Measurements from ENCODE around the gene PCCA.
"Not testable (repeated sequence)": the region's sequence is repeated elsewhere in the genome, so short reads cannot be mapped to it uniquely, and the experiment has no call there.

Gene PCCA

DNA sequence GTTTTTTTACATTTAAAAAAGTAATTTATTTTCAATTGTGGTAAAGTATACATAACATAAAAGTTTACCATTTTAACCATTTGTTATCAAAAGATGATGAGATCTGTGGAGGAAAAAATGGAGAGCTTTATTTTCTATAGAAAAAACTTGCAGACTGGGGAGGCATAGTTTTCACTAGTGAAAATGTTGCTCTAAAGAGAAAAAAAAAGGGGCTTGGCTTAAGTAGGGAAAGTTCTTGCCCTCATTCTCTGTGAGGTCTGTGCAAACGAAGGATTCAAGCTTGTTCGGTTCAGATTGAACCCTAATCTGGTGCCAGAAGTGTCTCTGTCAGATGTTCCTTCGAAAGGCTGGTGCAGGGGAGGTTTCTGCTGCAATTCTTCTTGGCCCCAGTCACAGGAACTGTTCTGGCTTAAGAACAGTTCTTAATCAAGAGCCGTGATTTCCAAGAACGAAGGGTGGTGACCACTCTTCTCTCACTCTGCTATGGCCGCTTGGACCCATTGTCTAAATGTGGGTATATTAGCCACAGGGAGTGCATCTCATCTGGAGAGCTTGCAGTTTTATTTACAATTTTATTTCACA lies 42.1 kb downstream of the PCCA start:
- TF ChIP-seq ZFX (IDR thresholded peaks at IDR 0.05) = no peak
- TF ChIP-seq, protein P1, sequence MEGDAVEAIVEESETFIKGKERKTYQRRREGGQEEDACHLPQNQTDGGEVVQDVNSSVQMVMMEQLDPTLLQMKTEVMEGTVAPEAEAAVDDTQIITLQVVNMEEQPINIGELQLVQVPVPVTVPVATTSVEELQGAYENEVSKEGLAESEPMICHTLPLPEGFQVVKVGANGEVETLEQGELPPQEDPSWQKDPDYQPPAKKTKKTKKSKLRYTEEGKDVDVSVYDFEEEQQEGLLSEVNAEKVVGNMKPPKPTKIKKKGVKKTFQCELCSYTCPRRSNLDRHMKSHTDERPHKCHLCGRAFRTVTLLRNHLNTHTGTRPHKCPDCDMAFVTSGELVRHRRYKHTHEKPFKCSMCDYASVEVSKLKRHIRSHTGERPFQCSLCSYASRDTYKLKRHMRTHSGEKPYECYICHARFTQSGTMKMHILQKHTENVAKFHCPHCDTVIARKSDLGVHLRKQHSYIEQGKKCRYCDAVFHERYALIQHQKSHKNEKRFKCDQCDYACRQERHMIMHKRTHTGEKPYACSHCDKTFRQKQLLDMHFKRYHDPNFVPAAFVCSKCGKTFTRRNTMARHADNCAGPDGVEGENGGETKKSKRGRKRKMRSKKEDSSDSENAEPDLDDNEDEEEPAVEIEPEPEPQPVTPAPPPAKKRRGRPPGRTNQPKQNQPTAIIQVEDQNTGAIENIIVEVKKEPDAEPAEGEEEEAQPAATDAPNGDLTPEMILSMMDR (conservative IDR thresholded peaks at IDR 0.05) = no peak
- no peak overlapping the region for H3K27ac ChIP-seq

DNA sequence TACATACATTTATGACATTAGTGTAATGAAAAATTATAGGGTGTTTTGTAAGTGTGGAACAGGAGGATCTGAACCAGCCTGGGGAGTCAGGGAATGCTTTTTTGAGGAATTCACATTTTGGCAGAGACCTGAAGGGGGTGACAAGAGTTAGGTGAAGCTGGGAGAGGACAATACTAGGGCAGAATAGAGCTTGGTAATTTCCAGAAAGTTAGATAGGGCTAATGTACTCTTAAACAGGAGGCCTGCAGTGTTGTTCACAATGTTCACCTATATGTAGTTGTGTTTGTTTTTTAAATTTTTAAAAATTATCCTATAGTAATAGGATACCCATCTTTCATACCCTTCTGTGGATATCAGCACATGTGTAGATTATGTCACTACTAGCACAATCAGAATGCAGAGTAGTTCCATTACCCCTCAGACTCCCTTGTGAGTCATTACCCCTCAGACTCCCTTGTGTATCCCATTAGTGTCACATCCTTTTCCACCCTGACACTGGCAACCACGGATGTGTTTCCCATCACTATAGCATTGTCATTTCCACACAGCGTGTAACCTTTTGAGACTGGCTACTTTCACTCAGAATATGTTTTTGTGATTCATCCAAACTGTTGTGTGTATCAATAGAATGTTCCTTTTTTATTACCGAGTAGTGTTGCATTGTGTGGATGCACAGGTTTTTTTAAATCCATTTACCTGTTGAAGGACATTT lies 43.1 kb downstream of the PCCA start:
- TF ChIP-seq, protein P1 (conservative IDR thresholded peaks at IDR 0.05) = no peak
- no peak for TF ChIP-seq ZFX (IDR thresholded peaks at IDR 0.05)
- H3K27ac ChIP-seq = no peak overlapping the region

DNA sequence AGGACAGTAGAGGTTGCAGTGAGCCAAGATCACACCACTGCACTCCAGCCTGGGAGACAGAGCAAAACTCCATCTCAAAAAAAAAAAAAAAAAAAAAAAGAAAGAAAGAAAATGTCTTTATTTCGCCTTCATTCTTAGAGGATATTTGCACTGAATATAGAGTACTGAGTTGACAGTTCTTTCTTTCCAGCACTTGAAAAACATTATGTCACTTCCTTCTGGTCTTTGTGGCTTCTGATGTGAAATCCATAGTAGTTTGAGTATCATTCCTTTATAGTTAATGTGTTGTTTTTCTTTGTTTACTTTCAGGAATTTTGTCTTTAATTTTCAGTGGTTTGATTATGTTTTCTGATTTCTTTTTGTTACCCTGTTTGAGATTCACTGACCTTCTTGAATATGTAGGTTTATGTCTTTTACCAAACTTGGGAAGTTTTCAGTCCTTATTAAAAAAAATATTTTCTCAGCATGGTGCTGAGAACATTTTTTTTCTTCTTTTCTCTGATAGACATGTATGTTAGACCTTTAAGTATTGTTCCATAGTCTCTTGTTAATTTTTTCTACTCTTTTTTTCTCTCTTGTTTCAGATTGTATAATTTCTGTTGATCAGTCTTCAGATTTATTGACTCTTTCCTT lies 50.1 kb downstream of the PCCA start:
- no peak overlapping the region for H3K27ac ChIP-seq
- TF ChIP-seq, protein P1 (conservative IDR thresholded peaks at IDR 0.05) = no peak
- no peak for TF ChIP-seq ZFX (IDR thresholded peaks at IDR 0.05)

DNA sequence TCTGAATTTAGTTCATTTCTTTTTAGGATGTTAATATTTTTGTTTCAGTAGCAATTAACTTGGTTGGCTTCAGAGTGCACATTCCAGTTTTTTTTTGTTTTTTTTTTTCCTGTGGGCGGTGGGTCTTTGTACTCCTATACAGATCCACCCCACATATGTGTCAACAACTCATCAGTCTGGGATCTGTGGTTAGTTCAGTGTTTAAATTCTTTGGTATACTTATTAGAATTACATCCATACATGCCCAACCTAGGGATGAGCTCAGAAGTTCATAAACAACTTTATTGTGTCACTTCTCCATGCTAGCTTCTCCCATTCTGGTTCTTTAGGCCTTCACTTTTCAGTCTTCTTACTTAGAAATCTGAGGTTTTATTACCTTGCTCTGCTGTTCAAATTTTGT lies 50.9 kb downstream of the PCCA start:
- H3K27ac ChIP-seq = no peak overlapping the region
- TF ChIP-seq, protein P1 (conservative IDR thresholded peaks at IDR 0.05) = no peak
- TF ChIP-seq ZFX (IDR thresholded peaks at IDR 0.05) = no peak

DNA sequence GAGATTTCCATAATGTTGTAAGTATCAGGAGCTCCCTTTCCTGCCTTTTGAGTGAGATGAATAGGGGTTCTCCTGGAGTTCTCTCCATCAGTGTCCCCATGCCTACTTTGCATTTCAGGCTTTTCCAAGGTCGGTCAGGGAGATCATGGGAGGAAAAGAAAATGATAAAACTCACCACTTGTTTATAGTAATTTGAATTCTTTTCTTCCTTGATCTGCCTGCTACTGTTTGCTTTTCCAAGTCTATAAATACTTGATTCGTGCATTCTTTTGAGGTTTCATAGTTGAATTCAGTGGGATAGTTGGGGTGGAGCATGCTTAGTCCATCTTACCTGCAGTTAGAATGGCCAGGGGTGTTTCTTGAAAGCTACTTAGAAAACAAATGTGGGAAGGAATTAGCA lies 51.5 kb downstream of the PCCA start:
- TF ChIP-seq, protein P1 (conservative IDR thresholded peaks at IDR 0.05) = no peak
- no peak for TF ChIP-seq ZFX (IDR thresholded peaks at IDR 0.05)
- no peak overlapping the region for H3K27ac ChIP-seq

DNA sequence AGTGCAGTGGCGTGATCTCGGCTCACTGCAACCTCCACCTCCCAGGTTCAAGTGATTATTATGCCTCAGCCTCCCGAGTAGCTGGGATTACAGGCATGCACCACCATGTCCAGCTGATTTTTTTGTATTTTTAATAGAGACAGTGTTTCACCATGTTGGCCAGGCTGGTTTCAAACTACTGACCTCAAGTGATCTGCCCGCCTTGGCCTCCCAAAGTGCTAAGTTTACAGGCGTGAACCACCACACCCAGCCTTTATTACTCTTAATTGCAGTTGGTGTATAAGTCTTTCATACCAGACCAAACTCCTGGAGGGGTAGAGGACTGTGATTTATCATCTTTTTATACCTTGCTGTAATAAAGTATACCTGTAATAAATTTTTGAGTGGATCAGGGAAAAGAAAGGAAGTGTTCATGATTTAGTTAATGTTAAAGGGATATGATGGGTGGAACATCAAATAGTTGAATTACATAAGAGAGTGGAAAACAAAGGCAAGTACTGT lies 52.6 kb downstream of the PCCA start:
- not testable (repeated sequence) for H3K27ac ChIP-seq

DNA sequence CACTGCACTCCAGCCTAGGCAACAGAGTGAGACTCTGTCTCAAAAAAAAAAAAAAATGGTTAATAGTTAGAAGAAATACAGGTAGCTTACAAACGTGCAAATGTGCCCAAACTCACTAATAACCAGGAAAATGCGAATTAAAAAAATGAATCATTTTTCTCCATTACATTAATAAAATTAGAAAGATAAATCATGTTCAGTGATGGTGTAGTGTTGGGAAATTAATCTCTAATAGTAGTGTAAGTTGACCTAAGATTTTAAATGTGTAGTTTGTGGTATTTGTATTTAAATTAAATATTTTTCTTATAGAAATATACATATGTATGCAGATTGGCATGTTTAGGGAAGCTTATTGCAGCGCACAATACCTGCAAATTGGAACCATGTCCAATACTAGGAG lies 57.6 kb downstream of the PCCA start:
- no peak overlapping the region for H3K27ac ChIP-seq
- TF ChIP-seq ZFX (IDR thresholded peaks at IDR 0.05) = no peak
- TF ChIP-seq, protein P1 (conservative IDR thresholded peaks at IDR 0.05) = no peak
